Uterus (tissue), 2 donors: ENCODE measurements around the gene ABCC2.

Experiments used
- POLR2A ChIP-seq, 2 donors: fragments of 450-650 bp; IDR thresholded peaks; one replicate each; pipeline ENCODE4 v1.6.1; 2016; ENCODE audit warnings: antibody characterized with exemption in 2 of 2, mild to moderate bottlenecking in 1 of 2, moderate library complexity in 1 of 2
- TF ChIP-seq, protein P1 (sequence below), 4 experiments: fragments of 200-600 bp in 2 of 4; fragments of 450-650 bp in 2 of 4; sonication (generic) in 2 of 4; IDR thresholded peaks; one replicate each; pipeline ENCODE4 v1.5.1; 2016 to 2019; ENCODE audit warnings: antibody characterized with exemption in 4 of 4, mild to moderate bottlenecking in 2 of 4, moderate library complexity in 1 of 4

- TF ChIP-seq, protein P1, sequence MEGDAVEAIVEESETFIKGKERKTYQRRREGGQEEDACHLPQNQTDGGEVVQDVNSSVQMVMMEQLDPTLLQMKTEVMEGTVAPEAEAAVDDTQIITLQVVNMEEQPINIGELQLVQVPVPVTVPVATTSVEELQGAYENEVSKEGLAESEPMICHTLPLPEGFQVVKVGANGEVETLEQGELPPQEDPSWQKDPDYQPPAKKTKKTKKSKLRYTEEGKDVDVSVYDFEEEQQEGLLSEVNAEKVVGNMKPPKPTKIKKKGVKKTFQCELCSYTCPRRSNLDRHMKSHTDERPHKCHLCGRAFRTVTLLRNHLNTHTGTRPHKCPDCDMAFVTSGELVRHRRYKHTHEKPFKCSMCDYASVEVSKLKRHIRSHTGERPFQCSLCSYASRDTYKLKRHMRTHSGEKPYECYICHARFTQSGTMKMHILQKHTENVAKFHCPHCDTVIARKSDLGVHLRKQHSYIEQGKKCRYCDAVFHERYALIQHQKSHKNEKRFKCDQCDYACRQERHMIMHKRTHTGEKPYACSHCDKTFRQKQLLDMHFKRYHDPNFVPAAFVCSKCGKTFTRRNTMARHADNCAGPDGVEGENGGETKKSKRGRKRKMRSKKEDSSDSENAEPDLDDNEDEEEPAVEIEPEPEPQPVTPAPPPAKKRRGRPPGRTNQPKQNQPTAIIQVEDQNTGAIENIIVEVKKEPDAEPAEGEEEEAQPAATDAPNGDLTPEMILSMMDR (IDR thresholded peaks at IDR 0.05): no peak
- no peak for TF ChIP-seq POLR2A (IDR thresholded peaks at IDR 0.05)
Measured at GRCh38 chr10:99815621-99816020, 33.2 kb downstream of the ABCC2 start.
